ENCODE measurements around the gene LSMEM2.

DNA sequence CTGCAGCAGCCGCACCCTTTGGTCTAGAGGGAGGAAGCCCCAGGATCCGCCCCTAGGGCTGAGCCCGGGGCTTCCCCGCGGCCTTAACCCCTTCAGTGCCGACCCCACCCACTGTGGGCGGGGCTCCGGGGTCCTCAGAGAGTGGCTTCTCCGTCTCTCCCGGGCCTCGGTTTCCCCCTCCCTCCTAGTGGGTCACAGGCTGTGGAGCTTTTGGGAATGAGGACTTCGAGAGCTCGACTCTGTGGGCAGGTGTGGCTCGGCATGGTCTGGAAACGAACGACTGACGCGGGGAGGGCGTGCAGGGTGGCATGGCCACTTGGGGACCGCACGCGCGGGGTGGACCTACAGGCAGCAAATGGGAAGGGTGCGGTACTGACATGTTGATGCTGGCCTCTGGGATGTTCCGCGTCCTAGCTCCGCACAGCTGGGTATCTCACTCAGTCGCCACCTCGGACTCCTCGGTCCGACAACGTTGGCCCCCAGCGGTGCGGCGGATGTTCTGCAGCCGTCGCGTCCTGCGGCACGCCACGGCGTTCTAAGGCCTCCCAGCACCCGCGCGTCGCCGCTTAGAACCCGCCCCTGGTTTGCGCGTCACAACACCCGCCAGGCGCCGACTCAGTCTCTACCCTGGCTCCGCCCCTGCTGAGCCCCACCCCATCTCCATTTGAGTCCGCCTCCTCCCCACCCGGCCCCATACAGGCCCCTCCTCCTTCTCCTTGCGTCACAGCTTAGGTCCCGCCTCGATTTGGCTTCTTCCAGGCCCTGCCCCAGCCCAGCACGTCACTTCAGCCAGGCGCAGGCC lies 20.1 kb downstream of the LSMEM2 start, which contains the start of the genes HYAL3 and NAA80:
- TF ChIP-seq POLR2AphosphoS5 (IDR thresholded peaks at IDR 0.05; ENCODE audit: low read depth) (peak; percentile 88), CTCF (conservative IDR thresholded peaks at IDR 0.05; ENCODE audit: low read depth in 2 of 2) (peak in 1 of 2 experiments; percentile 22; a peak in 1 of 4 replicates), EZH2 (IDR thresholded peaks at IDR 0.05; ENCODE audit: low read depth, unreplicated experiment) (no peak), CREB1 (CRISPR knock-in tag; IDR thresholded peaks at IDR 0.05; ENCODE audit: low read depth) (peak; percentile 84), ZNF331 (CRISPR knock-in tag; IDR thresholded peaks at IDR 0.05; ENCODE audit: low read depth) (no peak), ZNF114 (CRISPR knock-in tag; IDR thresholded peaks at IDR 0.05) (no peak), JUNB (IDR thresholded peaks at IDR 0.05; ENCODE audit: unreplicated experiment) (no peak), EZH2phosphoT487 (IDR thresholded peaks at IDR 0.05; ENCODE audit: unreplicated experiment) (no peak), STAT1 (IDR thresholded peaks at IDR 0.05; ENCODE audit: unreplicated experiment) (no peak), NANOG (IDR thresholded peaks at IDR 0.05; ENCODE audit: borderline replicate concordance) (no peak)
- TF ChIP-seq, protein P1, sequence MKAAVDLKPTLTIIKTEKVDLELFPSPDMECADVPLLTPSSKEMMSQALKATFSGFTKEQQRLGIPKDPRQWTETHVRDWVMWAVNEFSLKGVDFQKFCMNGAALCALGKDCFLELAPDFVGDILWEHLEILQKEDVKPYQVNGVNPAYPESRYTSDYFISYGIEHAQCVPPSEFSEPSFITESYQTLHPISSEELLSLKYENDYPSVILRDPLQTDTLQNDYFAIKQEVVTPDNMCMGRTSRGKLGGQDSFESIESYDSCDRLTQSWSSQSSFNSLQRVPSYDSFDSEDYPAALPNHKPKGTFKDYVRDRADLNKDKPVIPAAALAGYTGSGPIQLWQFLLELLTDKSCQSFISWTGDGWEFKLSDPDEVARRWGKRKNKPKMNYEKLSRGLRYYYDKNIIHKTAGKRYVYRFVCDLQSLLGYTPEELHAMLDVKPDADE (IDR thresholded peaks at IDR 0.05) = no peak
- TF ChIP-seq, protein P2, sequence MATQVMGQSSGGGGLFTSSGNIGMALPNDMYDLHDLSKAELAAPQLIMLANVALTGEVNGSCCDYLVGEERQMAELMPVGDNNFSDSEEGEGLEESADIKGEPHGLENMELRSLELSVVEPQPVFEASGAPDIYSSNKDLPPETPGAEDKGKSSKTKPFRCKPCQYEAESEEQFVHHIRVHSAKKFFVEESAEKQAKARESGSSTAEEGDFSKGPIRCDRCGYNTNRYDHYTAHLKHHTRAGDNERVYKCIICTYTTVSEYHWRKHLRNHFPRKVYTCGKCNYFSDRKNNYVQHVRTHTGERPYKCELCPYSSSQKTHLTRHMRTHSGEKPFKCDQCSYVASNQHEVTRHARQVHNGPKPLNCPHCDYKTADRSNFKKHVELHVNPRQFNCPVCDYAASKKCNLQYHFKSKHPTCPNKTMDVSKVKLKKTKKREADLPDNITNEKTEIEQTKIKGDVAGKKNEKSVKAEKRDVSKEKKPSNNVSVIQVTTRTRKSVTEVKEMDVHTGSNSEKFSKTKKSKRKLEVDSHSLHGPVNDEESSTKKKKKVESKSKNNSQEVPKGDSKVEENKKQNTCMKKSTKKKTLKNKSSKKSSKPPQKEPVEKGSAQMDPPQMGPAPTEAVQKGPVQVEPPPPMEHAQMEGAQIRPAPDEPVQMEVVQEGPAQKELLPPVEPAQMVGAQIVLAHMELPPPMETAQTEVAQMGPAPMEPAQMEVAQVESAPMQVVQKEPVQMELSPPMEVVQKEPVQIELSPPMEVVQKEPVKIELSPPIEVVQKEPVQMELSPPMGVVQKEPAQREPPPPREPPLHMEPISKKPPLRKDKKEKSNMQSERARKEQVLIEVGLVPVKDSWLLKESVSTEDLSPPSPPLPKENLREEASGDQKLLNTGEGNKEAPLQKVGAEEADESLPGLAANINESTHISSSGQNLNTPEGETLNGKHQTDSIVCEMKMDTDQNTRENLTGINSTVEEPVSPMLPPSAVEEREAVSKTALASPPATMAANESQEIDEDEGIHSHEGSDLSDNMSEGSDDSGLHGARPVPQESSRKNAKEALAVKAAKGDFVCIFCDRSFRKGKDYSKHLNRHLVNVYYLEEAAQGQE (IDR thresholded peaks at IDR 0.05; ENCODE audit: unreplicated experiment) = no peak

Measured in GM23338 (cell line).